Ramos (cell line): ENCODE data around the gene CCDC191.

Source experiments
- in situ Hi-C: fragments of 300-500 bp; cut with MboI; formaldehyde crosslinking; loops from one replicate; pipeline ENCODE4 v1.14.3; 2022; ENCODE audit warnings: low sequenced_read_pairs; ENCODE audit not compliant: unreplicated experiment

Gene CCDC191, protein sequence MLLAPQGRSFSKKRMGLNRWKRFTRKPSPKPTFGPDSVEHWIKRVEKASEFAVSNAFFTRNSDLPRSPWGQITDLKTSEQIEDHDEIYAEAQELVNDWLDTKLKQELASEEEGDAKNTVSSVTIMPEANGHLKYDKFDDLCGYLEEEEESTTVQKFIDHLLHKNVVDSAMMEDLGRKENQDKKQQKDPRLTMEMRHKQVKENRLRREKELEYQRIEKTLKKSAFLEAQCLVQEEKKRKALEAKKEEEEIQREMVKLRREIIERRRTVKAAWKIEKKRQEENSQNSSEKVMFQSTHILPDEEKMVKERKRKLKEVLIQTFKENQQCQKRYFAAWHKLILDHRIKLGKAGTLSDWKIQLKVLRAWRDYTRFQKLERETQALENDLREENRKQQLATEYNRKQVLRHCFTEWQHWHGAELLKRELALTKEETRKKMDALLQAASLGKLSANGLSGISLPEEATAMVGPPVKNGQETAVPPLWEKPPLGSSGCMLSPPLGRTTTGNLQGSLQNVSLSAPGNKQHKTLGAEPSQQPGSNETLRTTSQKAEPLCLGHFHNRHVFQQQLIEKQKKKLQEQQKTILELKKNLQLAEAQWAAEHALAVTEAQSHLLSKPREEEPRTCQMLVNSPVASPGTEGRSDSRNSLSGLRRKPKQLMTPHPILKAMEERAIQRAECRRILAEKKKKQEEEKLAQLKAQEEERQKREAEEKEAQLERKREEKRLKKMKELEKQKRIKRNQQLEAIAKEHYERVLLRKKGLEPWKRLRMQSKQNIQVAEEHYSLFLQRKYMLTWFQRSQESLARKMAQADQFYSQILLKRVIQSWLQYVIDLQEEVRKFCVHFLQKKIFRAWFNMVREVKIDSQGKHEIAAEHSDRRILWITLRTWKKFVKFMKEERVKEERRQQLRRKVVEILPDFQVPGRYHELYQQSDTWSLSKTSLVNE

DNA sequence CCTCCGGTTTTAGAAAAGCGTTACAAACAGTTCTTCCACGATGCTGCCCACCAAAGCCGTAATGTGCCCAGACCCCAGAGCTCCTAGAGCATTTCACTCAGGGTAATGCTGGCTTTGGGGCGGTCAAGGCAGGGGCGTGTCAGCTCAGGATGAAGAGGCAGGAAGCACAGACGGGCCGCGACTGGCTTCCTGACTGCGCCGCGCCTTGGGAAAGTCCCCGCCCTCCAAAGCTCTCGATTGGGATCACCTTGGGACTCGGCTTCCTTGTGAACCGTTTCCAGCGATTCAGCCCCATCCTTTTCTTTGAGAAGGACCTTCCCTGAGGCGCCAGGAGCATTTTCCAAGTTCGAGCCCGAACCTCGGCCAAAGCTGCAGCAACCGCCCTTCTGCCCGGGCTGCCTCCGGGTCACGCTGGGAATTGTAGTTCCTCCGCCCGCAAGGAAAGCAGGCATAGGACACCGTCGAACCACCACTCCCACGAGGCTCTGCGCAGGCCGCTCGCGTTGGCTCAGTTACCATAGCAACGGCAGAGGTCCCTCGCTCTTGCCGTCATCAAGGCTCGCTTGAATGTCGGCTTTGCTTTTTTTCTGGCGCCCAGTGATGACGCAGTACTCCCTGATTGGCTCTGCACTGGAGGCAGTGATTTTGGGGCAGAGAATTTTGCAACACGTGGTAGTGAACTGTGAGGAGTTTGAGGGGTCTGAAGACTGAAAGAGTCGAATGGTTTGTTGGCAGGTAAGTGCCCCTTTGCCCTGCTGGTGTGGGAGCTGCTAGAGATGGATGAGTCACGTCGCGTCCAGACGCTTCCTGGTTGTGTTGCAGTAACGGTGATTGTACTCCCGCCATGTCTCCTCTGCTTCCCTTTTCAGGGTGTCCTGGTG, at the start of gene CCDC191, which contains the start of gene QTRT2:
Gene CCDC191, minus strand, starts transcription at position 397 of the 881 bp plus-strand sequence. Its CDS starts 60 bp downstream, at position 337.
Gene QTRT2, plus strand, starts transcription at position 608 of the 881 bp plus-strand sequence. CDS start 8,521 bp downstream, outside the sequence.
- in situ Hi-C loops = no loop called here

DNA sequence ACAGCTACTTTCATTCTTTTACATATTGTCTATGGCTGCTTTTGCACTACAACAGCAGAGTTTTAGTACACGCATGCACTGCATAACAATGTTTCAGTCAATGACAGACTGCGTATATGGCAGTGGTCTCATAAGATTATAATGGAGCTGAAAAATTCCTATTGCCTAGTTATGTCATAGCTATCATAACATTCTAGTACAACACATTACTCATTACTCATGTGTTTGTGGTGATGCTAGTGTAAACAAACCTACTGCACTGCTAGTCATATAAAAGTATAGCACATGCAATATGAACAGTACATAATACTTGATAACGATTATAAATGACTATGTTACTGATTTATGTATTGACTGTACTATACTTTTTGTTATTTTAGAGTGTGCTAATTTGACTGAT, 48.1 kb upstream of the CCDC191 start:
- in situ Hi-C loops = no loop called here

DNA sequence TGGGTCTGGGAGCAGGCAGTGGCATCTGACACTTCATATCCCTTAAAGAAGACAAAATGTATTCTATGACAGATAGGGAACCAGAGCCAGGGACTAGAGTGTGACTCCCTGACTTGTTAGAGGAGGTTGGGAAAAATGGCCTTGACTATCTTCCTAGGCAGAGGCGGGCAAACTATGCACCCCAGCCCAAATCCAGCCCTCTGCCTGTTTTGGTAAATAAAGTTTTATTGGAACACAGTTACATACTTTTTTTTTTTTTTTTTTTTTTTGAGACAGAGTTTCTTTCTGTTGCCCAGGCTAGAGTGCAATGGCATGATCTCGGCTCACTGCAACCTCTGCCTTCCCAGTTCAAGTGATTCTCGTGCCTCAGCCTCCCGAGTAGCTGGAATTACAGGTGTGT, 47.5 kb upstream of the CCDC191 start:
- in situ Hi-C loops = no loop called here

DNA sequence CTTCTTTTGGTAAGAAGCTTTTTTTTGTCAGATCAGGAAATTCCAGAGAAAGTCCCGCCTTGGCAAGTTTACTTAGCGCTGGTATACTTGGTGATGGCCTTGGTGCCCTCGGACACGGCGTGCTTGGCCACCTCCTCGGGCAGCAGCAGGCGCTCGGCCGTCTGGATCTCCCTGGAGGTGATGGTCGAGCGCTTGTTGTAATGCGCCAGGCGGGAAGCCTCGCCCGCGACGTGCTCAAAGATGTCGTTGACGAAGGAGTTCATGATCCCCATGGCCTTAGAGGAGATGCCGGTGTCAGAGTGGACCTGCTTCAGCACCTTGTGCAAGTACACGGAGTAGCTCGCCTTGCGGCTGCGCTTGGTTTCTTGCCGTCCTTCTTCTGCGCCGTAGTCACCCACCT, 46.9 kb upstream of the CCDC191 start:
- in situ Hi-C loops = no loop called here

DNA sequence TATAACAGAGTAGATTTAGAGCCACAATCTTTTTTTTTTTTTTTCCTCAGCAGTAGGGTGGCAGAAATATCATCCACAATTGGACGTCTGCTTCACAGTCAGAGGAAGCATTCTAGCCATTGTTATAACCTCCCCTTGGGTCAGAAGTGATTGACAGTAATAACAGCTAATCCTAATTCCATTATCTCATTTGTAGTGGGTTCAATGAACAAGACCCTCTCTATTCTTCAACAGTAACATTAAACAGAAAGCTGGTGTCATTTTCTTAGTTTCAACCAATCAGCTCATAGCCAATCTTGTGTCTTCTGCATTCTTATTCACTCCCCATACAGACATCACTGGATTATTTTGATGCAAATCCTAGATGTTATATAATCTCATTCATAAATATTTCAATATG, 44.8 kb upstream of the CCDC191 start:
- in situ Hi-C loops = no loop called here

DNA sequence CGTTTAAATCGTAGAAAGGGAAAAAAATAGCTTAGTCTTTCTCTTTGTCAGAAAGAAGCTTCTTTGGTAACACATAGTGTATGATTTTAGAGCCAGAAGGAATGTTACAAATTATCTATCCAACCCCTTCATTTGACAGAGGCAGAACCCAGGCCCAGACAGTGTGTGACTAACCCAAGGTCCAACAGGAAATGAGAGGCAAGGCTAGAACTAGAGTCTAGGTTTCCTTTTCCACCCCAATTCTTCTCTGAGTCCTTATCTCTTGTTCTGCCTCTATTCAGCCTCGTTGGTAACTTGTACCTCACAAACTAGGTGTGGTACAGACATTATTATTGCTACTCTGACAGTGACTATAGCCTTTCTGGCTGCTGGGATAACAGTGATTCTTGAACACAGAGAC, 39.5 kb upstream of the CCDC191 start:
- in situ Hi-C loops = no loop called here

DNA sequence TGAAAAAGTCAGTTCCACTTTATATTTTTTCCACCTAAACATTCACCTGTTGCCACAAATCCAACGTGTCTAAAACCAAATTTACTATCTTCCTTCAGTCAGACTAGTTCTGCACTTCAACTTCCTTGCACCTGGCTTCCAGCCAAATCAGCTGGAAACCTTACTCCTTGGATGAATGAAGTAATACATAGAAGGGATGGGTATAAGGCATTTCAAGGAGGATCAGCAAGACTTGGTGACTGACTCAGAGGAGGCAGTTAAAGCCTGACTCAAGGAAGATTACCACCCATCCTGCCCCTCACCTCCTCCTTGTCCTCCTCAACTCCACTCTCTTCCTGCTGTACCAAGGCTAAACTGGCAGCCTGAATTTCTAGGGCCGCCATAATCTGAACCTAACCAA, 37.3 kb upstream of the CCDC191 start:
- in situ Hi-C loops = no loop called here

DNA sequence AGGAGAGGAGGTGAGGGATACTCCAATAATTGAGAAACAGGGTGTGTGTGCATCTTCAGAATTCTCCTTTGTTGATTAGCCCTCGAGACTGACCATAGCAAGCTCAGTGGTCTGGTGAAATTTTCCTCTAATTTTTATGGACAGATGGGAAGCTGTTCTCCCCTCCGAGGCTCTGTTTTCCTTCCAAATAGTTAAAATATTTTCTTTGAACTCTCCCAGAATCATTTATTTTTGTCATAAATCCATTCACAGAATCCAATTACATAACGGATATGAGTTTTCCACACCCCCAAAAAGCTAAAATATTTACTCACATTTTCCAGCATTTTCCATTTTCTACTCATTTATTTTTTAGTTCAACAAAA, 36.7 kb upstream of the CCDC191 start:
- in situ Hi-C loops = no loop called here

DNA sequence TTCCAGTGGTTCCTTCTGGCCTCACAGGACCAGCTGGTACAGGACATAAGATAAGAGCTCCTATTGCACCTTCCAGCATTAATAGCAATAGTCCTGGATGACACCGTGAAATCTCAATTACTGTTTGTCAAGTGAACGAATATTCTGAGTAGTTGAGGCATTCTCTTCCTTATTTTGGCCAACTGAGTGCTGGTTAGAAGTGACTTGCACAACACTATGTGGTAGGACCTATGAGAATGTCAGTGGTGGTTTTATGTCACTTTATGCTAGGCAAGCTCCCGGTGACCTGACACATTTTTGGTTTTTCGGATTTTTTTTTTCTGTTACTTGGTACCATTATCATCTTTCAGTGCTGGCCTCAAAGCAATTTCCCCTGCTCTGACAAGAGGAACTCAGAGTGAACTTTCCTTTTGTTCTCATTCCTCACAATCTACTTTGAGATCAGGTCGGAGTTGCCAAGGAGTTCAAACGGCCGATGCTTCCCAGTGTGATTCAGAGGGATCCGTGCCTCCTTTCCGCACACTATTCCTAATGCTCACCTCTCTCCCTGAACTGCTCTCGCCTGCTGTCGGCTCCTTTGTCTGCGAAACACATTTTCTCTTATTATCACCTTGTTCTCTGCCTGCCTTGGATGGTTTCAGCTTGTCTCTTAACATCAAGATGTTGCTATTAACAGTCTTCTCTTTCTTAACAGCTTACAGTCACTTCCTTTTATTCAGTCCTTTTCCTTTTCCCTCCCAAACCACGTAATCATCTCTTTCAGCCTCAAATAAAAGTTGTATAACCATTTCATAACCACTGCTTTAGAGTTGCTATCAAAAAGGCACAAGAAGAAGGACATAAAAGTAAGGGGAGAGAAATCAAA, 36.1 kb upstream of the CCDC191 start:
- in situ Hi-C loops = no loop called here

DNA sequence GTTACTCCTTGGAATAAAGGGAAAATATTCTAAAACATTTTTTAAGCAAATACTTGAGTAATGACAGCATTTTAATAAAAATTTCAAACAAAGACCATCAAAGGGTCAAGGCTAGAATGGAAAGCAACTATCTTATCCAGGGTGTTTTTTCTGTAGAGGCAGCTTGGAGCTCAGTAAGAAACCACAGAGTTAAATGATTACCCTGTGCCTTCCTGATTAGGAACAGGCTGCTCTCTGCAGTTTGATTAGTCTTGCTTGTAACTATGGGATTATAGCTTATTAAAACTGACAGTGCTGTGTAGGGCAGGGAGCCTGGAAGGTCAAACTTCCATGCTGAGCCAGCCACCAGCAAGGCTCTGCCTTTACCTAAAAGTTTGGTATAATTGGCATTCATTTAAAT, 33.3 kb upstream of the CCDC191 start:
- in situ Hi-C loops = no loop called here

DNA sequence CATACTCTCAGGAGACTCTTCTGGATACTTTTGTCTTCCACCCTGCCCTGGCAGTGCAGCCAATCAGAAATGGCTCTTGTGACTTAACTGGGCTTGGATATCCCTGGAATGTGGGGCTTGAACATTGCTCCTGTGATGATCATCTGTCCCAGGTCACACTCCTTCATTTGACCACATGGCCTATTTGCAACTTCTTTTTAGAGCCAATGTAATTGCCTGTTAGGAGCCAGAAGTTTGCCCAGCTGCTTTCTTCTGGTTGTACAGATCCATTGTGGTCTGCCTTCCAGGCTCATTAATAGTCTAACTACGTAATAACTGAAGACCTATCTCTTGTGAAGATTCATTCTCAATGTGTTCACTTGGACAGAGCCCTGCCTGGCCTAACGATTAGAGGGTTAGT, 30.0 kb upstream of the CCDC191 start:
- in situ Hi-C loops = no loop called here

DNA sequence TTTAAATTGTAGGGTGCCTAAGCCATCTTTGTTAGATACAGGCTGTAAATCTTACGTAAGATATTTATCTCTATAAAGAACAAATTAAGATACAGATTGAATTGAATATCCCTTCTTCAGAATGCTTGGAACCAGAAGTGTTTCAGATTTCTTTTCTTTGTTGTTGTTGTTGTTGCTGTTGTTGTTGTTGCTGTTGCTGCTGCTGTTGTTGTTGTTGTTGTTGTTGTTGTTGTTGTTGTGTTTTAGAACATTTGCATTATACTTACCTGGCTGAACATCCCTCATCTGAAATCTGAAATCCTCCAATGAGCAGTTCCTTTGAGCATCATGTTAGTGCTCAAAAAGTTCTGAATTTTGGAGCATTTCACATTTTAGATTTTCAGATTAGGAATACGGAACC, 26.8 kb upstream of the CCDC191 start:
- in situ Hi-C loops = no loop called here

DNA sequence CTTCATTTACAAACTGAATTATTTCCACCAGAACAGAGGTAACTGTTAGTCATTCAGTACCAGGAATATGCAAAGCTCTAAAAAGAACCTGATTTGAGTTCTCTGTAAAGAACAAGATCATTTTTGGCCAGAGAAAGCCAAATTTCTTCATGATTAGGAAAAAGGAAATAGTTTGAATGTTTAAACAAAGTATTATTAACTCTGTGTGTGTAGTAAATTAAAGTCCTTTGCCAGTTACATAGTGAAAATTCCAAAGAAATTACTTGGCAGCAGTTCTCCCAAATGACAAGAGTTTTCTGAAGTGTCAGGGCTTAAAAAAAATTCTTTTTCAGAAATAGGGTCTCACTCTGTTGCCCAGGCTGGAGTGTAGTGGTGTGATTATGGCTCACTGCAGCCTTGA, 24.7 kb upstream of the CCDC191 start:
- in situ Hi-C loops = no loop called here

DNA sequence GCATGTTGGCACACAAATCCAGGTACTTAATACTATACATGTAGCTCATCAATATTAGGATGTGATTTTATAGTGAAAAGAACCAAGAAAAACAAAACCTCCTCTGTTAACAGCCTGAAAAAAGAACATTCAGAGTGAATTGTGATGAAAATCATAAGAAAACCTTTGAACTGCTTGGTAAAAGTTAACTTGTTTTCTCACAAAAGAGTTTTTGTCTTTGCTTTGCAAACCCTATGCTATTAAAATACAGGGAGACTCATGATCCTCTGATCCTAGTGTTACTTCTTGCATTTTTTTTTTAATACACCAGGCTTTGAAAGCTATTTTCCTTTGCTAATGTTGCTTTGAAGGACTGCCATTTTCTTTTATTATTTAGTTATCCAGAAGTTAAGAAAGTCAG, 23.9 kb upstream of the CCDC191 start:
- in situ Hi-C loops = no loop called here

DNA sequence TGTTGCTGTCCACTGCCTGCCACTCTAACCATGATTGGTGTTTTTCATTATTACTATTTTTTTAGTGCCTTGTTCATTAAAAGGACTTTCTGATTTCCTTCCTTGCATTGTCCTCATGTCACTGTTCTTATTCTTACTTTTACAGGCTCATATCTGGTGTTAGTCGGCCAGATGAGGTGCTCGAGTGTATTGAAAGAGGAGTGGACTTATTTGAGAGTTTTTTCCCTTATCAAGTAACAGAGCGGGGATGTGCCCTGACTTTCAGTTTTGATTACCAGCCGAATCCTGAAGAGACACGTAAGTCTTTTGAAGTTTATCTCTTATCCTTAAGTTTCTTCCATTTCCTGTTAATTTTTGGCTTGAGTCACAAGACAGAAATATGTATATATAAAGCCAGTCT, 23.4 kb upstream of the CCDC191 start:
- in situ Hi-C loops = no loop called here

DNA sequence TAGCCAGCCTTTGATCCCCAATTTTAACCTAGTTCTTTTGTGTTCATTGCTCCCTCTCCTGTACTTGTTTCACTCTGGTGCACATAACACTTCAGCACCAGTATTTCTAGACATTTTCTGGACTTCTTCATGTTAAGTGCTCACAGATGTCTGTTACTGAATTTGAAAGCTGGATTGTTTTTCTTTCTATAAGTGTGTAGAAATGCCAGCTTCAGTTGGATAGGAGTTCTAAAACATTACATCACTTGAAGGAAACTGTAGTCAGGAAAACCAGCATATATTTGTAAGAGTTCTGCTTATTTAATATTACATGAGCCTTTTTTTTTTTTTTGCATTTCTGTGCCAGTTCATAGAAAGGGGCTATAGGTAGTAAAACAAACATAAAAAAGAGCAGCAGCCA, 21.8 kb upstream of the CCDC191 start:
- in situ Hi-C loops = no loop called here

DNA sequence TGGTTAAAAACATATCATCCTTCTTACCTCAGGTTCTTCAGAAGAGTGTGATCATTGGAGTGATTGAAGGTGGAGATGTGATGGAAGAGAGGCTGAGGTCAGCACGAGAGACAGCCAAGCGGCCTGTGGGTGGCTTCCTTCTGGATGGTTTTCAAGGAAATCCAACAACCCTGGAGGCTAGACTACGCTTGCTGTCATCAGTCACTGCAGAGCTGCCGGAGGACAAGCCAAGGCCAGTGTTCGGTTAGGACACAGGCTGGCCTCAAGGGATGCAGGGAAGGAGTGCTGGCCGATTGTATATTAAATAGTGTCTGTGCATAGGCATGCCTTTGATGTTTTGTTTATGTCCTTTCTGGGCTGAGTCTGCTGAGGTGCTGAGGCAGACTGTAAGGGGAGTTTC, 20.4 kb upstream of the CCDC191 start:
- in situ Hi-C loops = no loop called here

DNA sequence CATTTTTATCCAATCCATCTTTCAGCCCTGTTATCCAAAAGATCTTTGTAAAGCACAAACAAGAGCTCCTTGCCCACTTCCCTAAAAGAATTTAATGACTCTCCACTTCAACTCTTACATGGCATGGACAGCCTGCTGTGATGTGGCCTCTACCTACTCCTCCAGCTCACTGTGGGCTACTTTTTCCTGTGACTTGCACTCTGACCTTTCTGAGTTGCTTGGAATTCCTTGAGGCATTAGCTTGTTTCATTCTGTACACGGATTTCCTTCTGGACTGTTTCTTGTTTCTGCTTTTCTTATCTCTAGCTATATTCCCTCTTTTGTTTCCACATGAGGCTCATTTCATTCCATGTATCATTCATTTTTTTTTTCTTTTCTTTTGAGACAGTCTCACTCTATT, 15.5 kb upstream of the CCDC191 start:
- in situ Hi-C loops = no loop called here

DNA sequence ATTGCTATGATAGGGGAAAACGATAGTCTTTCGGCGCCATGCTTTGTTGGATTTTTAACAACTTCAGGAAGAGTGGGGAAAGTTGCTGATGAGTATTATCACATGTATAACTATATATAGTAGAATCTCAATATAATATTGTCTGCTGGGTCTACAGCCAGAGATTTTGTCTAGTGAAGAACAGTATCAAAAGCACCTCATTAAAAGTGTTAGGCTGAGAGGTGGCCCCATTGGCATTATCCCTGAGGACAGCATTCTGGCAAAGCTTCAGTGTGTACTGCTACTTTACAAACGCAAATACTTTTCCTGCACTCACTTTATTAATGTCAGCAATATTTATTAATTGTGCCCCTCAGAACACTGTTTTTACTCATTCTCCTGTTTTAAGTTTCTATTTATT, 12.0 kb upstream of the CCDC191 start:
- in situ Hi-C loops = no loop called here
